ENCODE results near the gene CCDC28A.

Gene CCDC28A

DNA sequence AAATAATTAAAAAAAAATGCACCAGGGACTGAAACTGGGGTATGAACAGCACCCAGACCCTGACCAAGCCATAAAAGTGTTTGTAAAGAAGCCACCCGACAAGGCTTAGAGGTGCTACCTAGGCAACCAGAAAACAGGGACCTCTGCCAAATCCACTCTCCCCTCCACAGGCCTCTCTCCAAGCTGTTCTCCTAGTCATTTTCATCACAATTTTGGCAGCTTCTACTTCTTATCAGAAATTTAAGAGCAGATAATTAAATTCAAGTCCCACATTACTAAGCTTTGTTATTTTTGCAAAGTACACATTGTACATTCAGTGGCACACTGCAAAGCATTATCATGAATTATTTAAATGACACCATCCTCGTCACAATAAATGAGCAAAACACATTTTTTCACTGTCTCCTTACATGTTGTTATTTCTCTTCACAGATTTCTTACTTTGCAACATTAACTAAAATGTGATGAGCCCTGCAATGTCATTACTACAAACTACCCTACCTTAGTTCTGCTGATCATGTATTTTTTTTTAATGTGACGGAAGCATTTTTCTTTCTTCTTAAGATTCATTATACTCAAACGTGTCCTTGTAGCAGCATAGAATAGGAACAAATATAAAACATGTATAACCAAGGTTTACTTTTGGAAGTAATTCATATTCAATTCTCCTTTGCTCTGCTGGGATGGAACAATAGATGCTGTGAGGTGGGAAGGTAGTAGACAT lies 60.4 kb downstream of the CCDC28A start:
- DNase-seq (ENCODE audit: low read depth) = no peak

DNA sequence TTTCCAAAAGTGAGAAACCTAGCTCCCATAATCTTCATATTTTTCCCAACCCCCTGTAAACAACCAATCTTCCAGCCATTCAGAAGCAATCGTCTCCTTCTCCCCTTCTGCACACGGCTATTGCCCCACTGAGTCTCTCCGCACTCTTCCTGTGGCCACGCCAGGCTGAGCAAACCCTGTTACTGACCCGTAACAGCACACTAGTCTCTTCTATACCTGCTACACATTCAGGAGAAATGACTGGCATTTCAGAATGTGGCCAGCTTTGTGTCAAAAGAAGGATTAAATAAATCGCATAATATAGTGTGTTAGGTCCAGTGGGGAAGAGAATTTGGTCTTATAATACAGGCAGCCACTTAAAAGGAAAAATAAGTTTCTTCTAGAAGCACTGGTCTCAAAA lies 63.7 kb downstream of the CCDC28A start:
- DNase-seq (ENCODE audit: low read depth) = no peak
